NCI-H1105 (cell line): Measurements from ENCODE around the gene CDH13.

Experiments used
- DNase-seq: peaks from one replicate; lab custom pipeline; 2025; lab: John Stamatoyannopoulos, UW

Gene CDH13

GRCh38 chr16:83845263-83845662, 1218.5 kb downstream of the CDH13 start:
- no peak for DNase-seq

- DNase-seq: no peak
These were observed 1220.8 kb downstream of the CDH13 start for GRCh38 chr16:83847371-83848225.

GRCh38 chr16:83849421-83849820, 1222.7 kb downstream of the CDH13 start:
- DNase-seq: no peak
